K562 (cell line): ENCODE data around the gene ADAMTS14. TPM values are rescaled to one million over a fixed set of nuclear protein-coding genes. Genes with fewer than 3 reads are reported as not detected.

ENCODE experiments used
- ATAC-seq: fragments of 200-7000 bp; cut with Tn5 transposase; 3 replicates; pipeline ENCODE4 v1.9.1; 2020; ENCODE audit warnings: moderate library complexity
- BruUV-seq: library from RNA; stranded (reverse); fragments of 400-500 nt; replicated peaks from 2 replicates; lab custom pipeline; 2021; lab: Mats Ljungman, UMichigan
- CTCF ChIA-PET: fragments of 300-600 bp; formaldehyde crosslinking; extraction: SDS; loops from one replicate; lab custom pipeline; 2021; ENCODE audit warnings: low intra/inter-chr PET ratio; lab: Yijun Ruan, JAX
- POLR2A ChIA-PET: fragments of 300-600, 350-650 bp; sonication (Branson Sonifier 250); formaldehyde crosslinking; extraction: SDS; loops from one replicate; lab custom pipeline; 2021; ENCODE audit warnings: antibody characterized with exemption, inconsistent platforms; lab: Yijun Ruan, JAX
- DNase-seq, 4 experiments: peaks; one replicate each; pipeline versions ENCODE4 v3.0.0 to v3.0.0-alpha.2; 2011 to 2018; ENCODE audit warnings: low spot score in 3 of 4, mixed read lengths in 3 of 4; ENCODE audit errors: extremely low read depth in 1 of 4
- FAIRE-seq: peaks from 2 replicates; lab custom pipeline; 2011; peaks lifted over from hg19 to GRCh38; lab: Jason Lieb, UNC
- H2AFZ ChIP-seq: 2 replicates; pipeline ENCODE4 v1.6.0; 2011; ENCODE audit warnings: low read depth, low read length, control low read depth, inconsistent platforms
- H3K27ac ChIP-seq: fragments of 200-600 bp; 3 replicates; pipeline ENCODE4 v1.8.0; 2011; ENCODE audit warnings: low read depth, mild to moderate bottlenecking, control low read depth, inconsistent platforms, low read length, moderate library complexity, mixed read lengths; ENCODE audit errors: extremely low read depth
- H3K27me3 ChIP-seq, 2 experiments: fragments of 300-600 bp in 1 of 2; 2 replicates in 1 of 2; 3 replicates in 1 of 2; pipeline versions ENCODE4 v1.6.0 to v1.8.0; 2011; ENCODE audit warnings: inconsistent platforms in 2 of 2, low read length in 2 of 2, mild to moderate bottlenecking in 1 of 2, mixed read lengths in 1 of 2, moderate library complexity in 1 of 2; ENCODE audit not compliant: control insufficient read depth in 2 of 2, insufficient read depth in 2 of 2
- H3K36me3 ChIP-seq: fragments of 300-600 bp; 3 replicates; pipeline ENCODE4 v1.8.0; 2011; ENCODE audit warnings: mild to moderate bottlenecking, low read length, inconsistent platforms; ENCODE audit not compliant: control insufficient read depth, insufficient read depth
- H3K4me1 ChIP-seq, 2 experiments: fragments of 200-600 bp in 1 of 2; replicated peaks in 1 of 2; 2 replicates in 1 of 2; 3 replicates in 1 of 2; pipeline versions ENCODE4 v1.5.1 to v1.8.0; 2011; ENCODE audit warnings: inconsistent platforms in 2 of 2, low read length in 2 of 2, mild to moderate bottlenecking in 1 of 2, mixed read lengths in 1 of 2, moderate library complexity in 1 of 2; ENCODE audit not compliant: control insufficient read depth in 2 of 2, insufficient read depth in 2 of 2
- H3K4me2 ChIP-seq: 2 replicates; pipeline ENCODE4 v1.6.1; 2011; ENCODE audit warnings: low read length, control low read depth, inconsistent platforms, mixed read lengths; ENCODE audit not compliant: insufficient read depth
- H3K4me3 ChIP-seq: fragments of 200-600 bp; sonication (generic), shearing (Covaris generic); 2 replicates; pipeline ENCODE4 v1.5.1; 2016; ENCODE audit warnings: control low read depth, inconsistent platforms
- H3K79me2 ChIP-seq: fragments of 200-600 bp; 3 replicates; pipeline ENCODE4 v1.8.0; 2011; ENCODE audit warnings: low read length, inconsistent platforms; ENCODE audit not compliant: control insufficient read depth, insufficient read depth
- H3K9ac ChIP-seq, 2 experiments: 2 replicates each; pipeline versions ENCODE4 v1.6.0 to v1.6.1; 2011; ENCODE audit warnings: low read depth in 2 of 2, low read length in 2 of 2, control low read depth in 1 of 2, inconsistent platforms in 1 of 2, mild to moderate bottlenecking in 1 of 2, mixed read lengths in 1 of 2; ENCODE audit not compliant: insufficient read depth in 1 of 2
- H3K9me1 ChIP-seq: one replicate; pipeline ENCODE4 v1.6.0; 2011; ENCODE audit warnings: inconsistent platforms, mild to moderate bottlenecking, low read length, moderate library complexity; ENCODE audit not compliant: control insufficient read depth, insufficient read depth
- H3K9me3 ChIP-seq: replicated peaks from 2 replicates; pipeline ENCODE4 v1.5.1; 2011; ENCODE audit warnings: low read depth, low read length, inconsistent platforms; ENCODE audit not compliant: control insufficient read depth, insufficient read depth
- H4K20me1 ChIP-seq: replicated peaks from 2 replicates; pipeline ENCODE4 v1.6.1; 2011; ENCODE audit warnings: low read length, inconsistent platforms, mixed read lengths; ENCODE audit not compliant: control insufficient read depth, insufficient read depth
- CBFA2T2 ChIP-seq: fragments of 450-650 bp; conservative IDR thresholded peaks from 2 replicates; pipeline ENCODE4 v1.6.1; 2017; ENCODE audit warnings: mild to moderate bottlenecking
- CBX1 ChIP-seq: sonication (generic); IDR thresholded peaks from 2 replicates; pipeline ENCODE4 v1.6.1; 2016; ENCODE audit warnings: antibody characterized with exemption, low read depth, mild to moderate bottlenecking
- EP300 ChIP-seq: IDR thresholded peaks from 2 replicates; pipeline ENCODE4 v1.6.1; 2012; ENCODE audit warnings: low read length, improper control_type of control experiment
- FOXK2 ChIP-seq, 2 experiments: fragments of 450-650 bp; IDR thresholded peaks in 1 of 2; conservative IDR thresholded peaks in 1 of 2; 2 replicates each; pipeline ENCODE4 v1.6.1; 2016; ENCODE audit warnings: low read depth in 2 of 2, mild to moderate bottlenecking in 1 of 2
- HDAC1 ChIP-seq, 2 experiments: fragments of 450-650 bp; IDR thresholded peaks; 2 replicates each; pipeline ENCODE4 v1.6.1; 2016 to 2017; ENCODE audit warnings: inconsistent platforms in 1 of 2, mild to moderate bottlenecking in 1 of 2, moderate library complexity in 1 of 2
- POLR2H ChIP-seq: IDR thresholded peaks from 2 replicates; pipeline ENCODE4 v1.6.1; 2016; ENCODE audit warnings: missing genetic modification characterization, low read depth, mild to moderate bottlenecking, control low read depth, missing compliant biosample characterization, moderate library complexity
- PTRF ChIP-seq: fragments of 450-650 bp; IDR thresholded peaks from 2 replicates; pipeline ENCODE4 v1.6.1; 2016; ENCODE audit warnings: mild to moderate bottlenecking, missing genetic modification characterization, missing compliant biosample characterization
- RAD51 ChIP-seq: fragments of 450-650 bp; IDR thresholded peaks from 2 replicates; pipeline ENCODE4 v1.7.1; 2016; ENCODE audit warnings: low read depth, mild to moderate bottlenecking, borderline replicate concordance
- RBM14 ChIP-seq: fragments of 200-400 bp; formaldehyde crosslinking; IDR thresholded peaks from 2 replicates; pipeline ENCODE4 v1.6.1; 2018; ENCODE audit warnings: low read depth, mild to moderate bottlenecking, low read length, moderate library complexity, borderline replicate concordance; ENCODE audit not compliant: insufficient read depth
- RCOR1 ChIP-seq, 2 experiments: IDR thresholded peaks; 2 replicates each; pipeline ENCODE4 v1.6.1; 2012; ENCODE audit warnings: low read depth in 2 of 2, low read length in 2 of 2, borderline replicate concordance in 1 of 2, improper control_type of control experiment in 1 of 2
- SIX5 ChIP-seq, 2 experiments: IDR thresholded peaks; 2 replicates each; pipeline ENCODE4 v1.6.1; 2011; ENCODE audit warnings: low read length in 2 of 2, borderline replicate concordance in 1 of 2, low read depth in 1 of 2, mild to moderate bottlenecking in 1 of 2, moderate library complexity in 1 of 2; ENCODE audit not compliant: insufficient read depth in 1 of 2
- TOE1 ChIP-seq, 2 experiments: fragments of 450-650 bp in 1 of 2; sonication (generic) in 1 of 2; formaldehyde crosslinking in 1 of 2; IDR thresholded peaks; 2 replicates each; pipeline versions ENCODE4 v1.7.1 to v1.8.0; 2016 to 2022; ENCODE audit warnings: borderline replicate concordance in 2 of 2, mild to moderate bottlenecking in 2 of 2, antibody characterized with exemption in 1 of 2, inconsistent platforms in 1 of 2, low read depth in 1 of 2, missing genetic modification reagents in 1 of 2, moderate library complexity in 1 of 2
- ZMIZ1 ChIP-seq, 2 experiments: fragments of 150-350 bp in 1 of 2; IDR thresholded peaks; 2 replicates each; pipeline ENCODE4 v1.6.1; 2012 to 2016; ENCODE audit warnings: low read depth in 2 of 2, low read length in 2 of 2, mild to moderate bottlenecking in 1 of 2, moderate library complexity in 1 of 2
- ZNF583 ChIP-seq: fragments of 250-450 bp; sonication (Bioruptor Pico); IDR thresholded peaks from 2 replicates; pipeline ENCODE4 v1.4.0; 2020
- ZNF79 ChIP-seq: fragments of 250-450 bp; sonication (Bioruptor Pico); IDR thresholded peaks from 2 replicates; pipeline ENCODE4 v1.4.0; 2020; ENCODE audit warnings: low read depth, mild to moderate bottlenecking, moderate library complexity
- WGBS: fragments of 100-300 bp; shearing (Covaris generic); methylation state at CpG from one replicate; pipeline ENCODE4 v1.1.6; 2016; ENCODE audit warnings: low coverage, mixed read lengths; ENCODE audit not compliant: insufficient coverage; ENCODE audit errors: missing lambda C conversion rate; 5-methylcytosine and 5-hydroxymethylcytosine counted together
- in situ Hi-C: fragments of 300-500 bp; cut with MboI; formaldehyde crosslinking; loops from 4 replicates; pipeline ENCODE4 v1.15.0; 2018; ENCODE audit warnings: inconsistent platforms, mixed read lengths
- intact Hi-C: fragments of 100-400 bp; cut with micrococcal nuclease; formaldehyde crosslinking; loops from 2 replicates; pipeline ENCODE4 v1.14.2; 2022
- polyA plus RNA-seq, 8 experiments: library from polyadenylated mRNA; depleted of rRNA in 4 of 8; stranded (reverse) in 5 of 8; unstranded in 3 of 8; fragments of >200 nt; fragmentation: Nextera tagmentation in 2 of 8; fragmentation: Illumina TruSeq in 1 of 8; extraction: Ambion mirVana in 2 of 8; extraction: Trizol in 1 of 8; gene quantifications; 2 replicates each; pipeline versions ENCODE4 v1.2.1 to v1.2.3, GENCODE V29; 2011 to 2014; ENCODE audit warnings: inconsistent platforms in 1 of 8, missing spikeins in 1 of 8
- total RNA-seq, 7 experiments: library from RNA; depleted of rRNA in 6 of 7; stranded (reverse); fragments of >200 nt in 6 of 7; fragmentation: Illumina TruSeq in 2 of 7; extraction: Trizol in 2 of 7; gene quantifications; 2 replicates each; pipeline versions ENCODE4 v1.2.1 to v1.2.3, GENCODE V29; 2011 to 2021; ENCODE audit warnings: low replicate concordance in 1 of 7
- TF ChIP-seq, protein P1 (sequence below), 3 experiments: fragments of 200-800 bp in 1 of 3; sonication (Bioruptor generic) in 1 of 3; sonication (generic) in 1 of 3; formaldehyde crosslinking in 1 of 3; IDR thresholded peaks; 2 replicates each; pipeline versions ENCODE4 v1.6.1 to v1.8.0; 2016 to 2022; ENCODE audit warnings: mild to moderate bottlenecking in 2 of 3, missing compliant biosample characterization in 2 of 3, missing genetic modification characterization in 2 of 3, missing genetic modification reagents in 1 of 3

ADAMTS14 gene
- total and polyA plus RNA-seq, 9 of the 15 experiments (the other 6 are each of a cell fraction or from before 2014, with no cell fraction given), result 0.04 to 37.4 (median 15.9) TPM

- Histone ChIP-seq H2AFZ (peak overlapping the region; percentile 59), H3K27me3 (no peaks in the 10 kb centered on the region), H3K4me2 (no peak overlapping the region), H3K9ac (peak overlapping the region in 1 of 2 experiments; percentile 47; a peak in 1 of 4 replicates), H3K9me1 (peaks cover 4% of the 10 kb centered on the region), H3K36me3 (no peaks in the 10 kb centered on the region), H3K79me2 (no peaks in the 10 kb centered on the region), H3K27ac (peak overlapping the region; percentile 49), H3K4me1 (peaks cover 63 to 84% of the 10 kb centered on the region in 2 experiments), H4K20me1 (no peaks in the 10 kb centered on the region), H3K4me3 (no peak overlapping the region), H3K9me3 (no peaks in the 10 kb centered on the region)
- BruUV-seq, result no TSS peak
- WGBS, result 9% methylated on average over 6 of the region's 6 CpGs
- POLR2A ChIA-PET, result interaction anchor here (0.5 to 1.4 kb wide), 5 partner anchors 10 to 106 kb away, joined by 3 to 4 read pairs (median 3); no protein-coding TSS in a partner anchor
- intact Hi-C loops (no loop called here), in situ Hi-C loops (no loop called here)
- ATAC-seq (peak; percentile 11; the same call in 2 of the 3 replicates), FAIRE-seq (no peak), DNase-seq (peak in 3 of 4 experiments; percentile 65 to 88 (median 71))
- CTCF ChIA-PET, result no interaction called here
- no peak for TF ChIP-seq RBM14
- TF ChIP-seq TOE1 (IDR thresholded peaks at IDR 0.05; ENCODE audit: borderline replicate concordance), result peak; percentile 40; the same call in 1 of the 2 replicates
- TF ChIP-seq TOE1 (CRISPR knock-in tag; IDR thresholded peaks at IDR 0.05; ENCODE audit: borderline replicate concordance, low read depth), result no peak
- peak in 1 of 2 experiments; percentile 84; a peak in 2 of 4 replicates for TF ChIP-seq HDAC1 (IDR thresholded peaks at IDR 0.05)
- no peak for TF ChIP-seq ZMIZ1 (IDR thresholded peaks at IDR 0.05; ENCODE audit: low read depth in 2 of 2, low read length in 2 of 2)
- TF ChIP-seq RCOR1 (IDR thresholded peaks at IDR 0.05; ENCODE audit: borderline replicate concordance in 1 of 2, low read depth in 2 of 2, low read length in 2 of 2), result peak in 1 of 2 experiments; percentile 55; a peak in 1 of 4 replicates
- TF ChIP-seq CBX1, result no peak
- no peak for TF ChIP-seq ZNF79 (CRISPR knock-in tag)
- TF ChIP-seq ZNF583 (CRISPR knock-in tag), result peak; percentile 61
- no peak for TF ChIP-seq SIX5 (IDR thresholded peaks at IDR 0.05; ENCODE audit: borderline replicate concordance in 1 of 2, insufficient read depth in 1 of 2, low read depth in 1 of 2, low read length in 2 of 2)
- TF ChIP-seq POLR2H, result no peak
- peak; percentile 57 for TF ChIP-seq CBFA2T2
- peak; percentile 23; the same call in 1 of the 2 replicates for TF ChIP-seq RAD51
- TF ChIP-seq, protein P1, sequence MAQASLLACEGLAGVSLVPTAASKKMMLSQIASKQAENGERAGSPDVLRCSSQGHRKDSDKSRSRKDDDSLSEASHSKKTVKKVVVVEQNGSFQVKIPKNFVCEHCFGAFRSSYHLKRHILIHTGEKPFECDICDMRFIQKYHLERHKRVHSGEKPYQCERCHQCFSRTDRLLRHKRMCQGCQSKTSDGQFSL (CRISPR knock-in tag; IDR thresholded peaks at IDR 0.05), result no peak
- TF ChIP-seq, protein P1 (tag; IDR thresholded peaks at IDR 0.05), result no peak
- TF ChIP-seq FOXK2 (conservative IDR thresholded peaks at IDR 0.05 in 1 of 2, IDR thresholded peaks at IDR 0.05 in 1 of 2; ENCODE audit: low read depth in 2 of 2), result peak; percentile 49 to 57; a peak in 2 of 4 replicates
- TF ChIP-seq PTRF, result no peak
- peak; percentile 21; the same call in 1 of the 2 replicates for TF ChIP-seq EP300
Measured at GRCh38 chr10:70664702-70665195, 7.6 kb upstream of the ADAMTS14 start.
